GM21515 (cell line): ENCODE measurements around the gene TCERG1.

ENCODE experiments used
- ATAC-seq: cut with Tn5 transposase; IDR thresholded peaks from one replicate; pipeline ENCODE4 v1.9.1; 2021; ENCODE audit not compliant: unreplicated experiment

The TCERG1 gene

GRCh38 chr5:146446861-146447733 lies at the start of gene TCERG1:
Gene TCERG1 (plus strand): TSS chr5:146447333. CDS start chr5:146447350, 17 bp downstream.
- ATAC-seq = peak; percentile 97

- ATAC-seq = no peak
These were observed 48.3 kb upstream of the TCERG1 start for GRCh38 chr5:146398826-146399225.

GRCh38 chr5:146399481-146399880 lies 47.7 kb upstream of the TCERG1 start:
- ATAC-seq = no peak

GRCh38 chr5:146400201-146400600 lies 46.9 kb upstream of the TCERG1 start:
- ATAC-seq = no peak

GRCh38 chr5:146401021-146401420 lies 46.1 kb upstream of the TCERG1 start:
- ATAC-seq = no peak

GRCh38 chr5:146402949-146403348 lies 44.2 kb upstream of the TCERG1 start:
- no peak for ATAC-seq

- ATAC-seq = no peak
These were observed 38.0 kb upstream of the TCERG1 start for GRCh38 chr5:146409054-146409671.

- ATAC-seq = no peak
These were observed 36.9 kb upstream of the TCERG1 start for GRCh38 chr5:146410272-146410671.

- ATAC-seq = no peak
These were observed 27.4 kb upstream of the TCERG1 start for GRCh38 chr5:146419696-146420095.

GRCh38 chr5:146425023-146425422 lies 22.1 kb upstream of the TCERG1 start:
- no peak for ATAC-seq

- no peak for ATAC-seq
These were observed 20.8 kb upstream of the TCERG1 start for GRCh38 chr5:146426305-146426704.

- peak; percentile 69 for ATAC-seq
These were observed 20.1 kb upstream of the TCERG1 start for GRCh38 chr5:146426853-146427618.

- no peak for ATAC-seq
These were observed 19.5 kb upstream of the TCERG1 start for GRCh38 chr5:146427619-146427997.

- ATAC-seq = no peak
These were observed 18.5 kb upstream of the TCERG1 start for GRCh38 chr5:146428658-146429057.

GRCh38 chr5:146440353-146440752 lies 6.8 kb upstream of the TCERG1 start:
- no peak for ATAC-seq

- no peak for ATAC-seq
These were observed 6.2 kb upstream of the TCERG1 start for GRCh38 chr5:146440870-146441495.

GRCh38 chr5:146441896-146442295 lies 5.2 kb upstream of the TCERG1 start:
- no peak for ATAC-seq

- peak; percentile 28 for ATAC-seq
These were observed 724 bp downstream of the TCERG1 start for GRCh38 chr5:146447734-146448380.

- no peak for ATAC-seq
These were observed 1.8 kb downstream of the TCERG1 start for GRCh38 chr5:146448783-146449519.

GRCh38 chr5:146450002-146450401 lies 2.9 kb downstream of the TCERG1 start:
- ATAC-seq = no peak
